Activated CD4-positive, alpha-beta T cell treated with anti-CD3 and anti-CD28 coated beads, Interleukin-2, amount 10 ng/mL, durations not matched to agents 24 days and 14 days (primary cell): ENCODE results near the gene TMEM31. TPM values are rescaled to one million over a fixed set of nuclear protein-coding genes. Genes with fewer than 3 reads are reported as not detected.
"Not testable (repeated sequence)": the region's sequence is repeated elsewhere in the genome, so short reads cannot be mapped to it uniquely, and the experiment has no call there.

Source experiments
- DNase-seq: peaks from one replicate; pipeline ENCODE4 v3.0.0; 2022
- H3K27ac Mint-ChIP-seq: one replicate; pipeline ENCODE4 v1.8.0; 2022; ENCODE audit warnings: mild to moderate bottlenecking, mixed read lengths
- H3K27me3 Mint-ChIP-seq: one replicate; pipeline ENCODE4 v1.8.0; 2022; ENCODE audit warnings: mixed read lengths
- H3K36me3 Mint-ChIP-seq: one replicate; pipeline ENCODE4 v1.8.0; 2022; ENCODE audit warnings: low read depth, mild to moderate bottlenecking, mixed read lengths
- H3K4me1 Mint-ChIP-seq: one replicate; pipeline ENCODE4 v1.8.0; 2021; ENCODE audit warnings: mixed read lengths
- H3K4me3 Mint-ChIP-seq: one replicate; pipeline ENCODE4 v1.8.0; 2022; ENCODE audit warnings: mild to moderate bottlenecking, moderate library complexity, mixed read lengths
- H3K9me3 Mint-ChIP-seq: one replicate; pipeline ENCODE4 v1.8.0; 2021; ENCODE audit warnings: mixed read lengths
- intact Hi-C: fragments of 100-400 bp; cut with micrococcal nuclease; formaldehyde crosslinking; loops from one replicate; pipeline ENCODE4 v1.15.1; 2023
- total RNA-seq: library from RNA; stranded (reverse); gene quantifications from 2 replicates; pipeline ENCODE4 v1.2.3, GENCODE V29; 2022

TMEM31 gene
- total RNA-seq, 1 donor from 2014 or later: not detected

DNA sequence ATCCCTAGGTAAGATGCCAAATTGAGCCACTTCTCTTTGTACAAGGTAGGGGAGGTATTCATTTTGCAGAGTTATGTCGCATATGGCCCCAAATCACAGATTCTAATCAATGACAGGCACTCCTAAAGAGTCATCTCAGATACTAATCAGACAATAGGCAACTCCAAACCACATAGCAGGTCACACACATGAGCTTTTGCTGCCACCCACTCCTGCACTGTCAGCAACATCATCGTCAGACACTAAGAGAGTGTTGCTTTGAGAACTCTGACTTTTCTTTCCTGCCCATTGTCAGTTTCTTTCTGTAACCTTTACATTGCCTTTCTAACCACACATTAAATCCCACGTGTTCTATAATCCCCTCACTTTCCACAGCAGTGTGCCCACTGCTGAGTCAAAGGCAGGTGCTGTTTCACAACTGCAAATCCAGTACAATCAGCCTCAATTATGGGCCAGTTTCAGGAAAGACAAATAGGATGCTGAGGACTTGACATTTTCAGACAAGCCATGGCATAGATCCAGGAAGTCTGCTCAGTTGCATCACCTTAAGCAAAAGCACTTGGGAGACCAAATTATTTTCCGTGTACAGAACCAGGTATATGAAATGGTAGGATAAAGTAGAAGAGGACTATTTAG lies 23.5 kb downstream of the TMEM31 start:
- H3K27ac Mint-ChIP-seq: peak overlapping the region; percentile 48
- intact Hi-C loops: no loop called here
- H3K27me3 Mint-ChIP-seq: peaks cover 2% of the 10 kb centered on the region
- H3K36me3 Mint-ChIP-seq: no peaks in the 10 kb centered on the region
- DNase-seq: no peak
- H3K4me1 Mint-ChIP-seq: peaks cover 3% of the 10 kb centered on the region
- H3K4me3 Mint-ChIP-seq: no peak overlapping the region
- no peaks in the 10 kb centered on the region for H3K9me3 Mint-ChIP-seq

DNA sequence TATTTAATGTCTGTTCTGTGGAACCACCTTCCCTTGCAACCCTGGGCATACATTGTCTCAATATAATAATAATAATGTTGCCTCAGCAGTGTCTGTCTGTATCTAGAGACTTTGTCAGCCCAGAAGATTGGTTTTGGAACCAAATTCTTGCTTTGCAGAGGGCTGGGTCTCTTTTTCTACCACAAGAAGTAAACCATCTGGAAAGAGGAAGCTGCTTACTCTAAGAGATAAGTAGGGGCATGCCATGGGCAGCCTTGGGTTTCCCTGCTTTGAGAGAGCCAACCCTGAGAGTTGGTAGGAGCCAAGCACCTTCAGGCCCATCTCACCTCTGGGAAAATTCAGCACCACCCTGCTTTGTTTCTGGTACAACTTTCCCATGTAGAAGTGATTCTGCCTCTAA lies 27.0 kb downstream of the TMEM31 start:
- Mint-ChIP-seq H3K27ac (no peak overlapping the region), H3K27me3 (no peaks in the 10 kb centered on the region), H3K4me3 (no peak overlapping the region), H3K9me3 (no peaks in the 10 kb centered on the region), H3K36me3 (no peaks in the 10 kb centered on the region), H3K4me1 (peaks cover 3% of the 10 kb centered on the region)
- DNase-seq: no peak
- intact Hi-C loops: no loop called here

DNA sequence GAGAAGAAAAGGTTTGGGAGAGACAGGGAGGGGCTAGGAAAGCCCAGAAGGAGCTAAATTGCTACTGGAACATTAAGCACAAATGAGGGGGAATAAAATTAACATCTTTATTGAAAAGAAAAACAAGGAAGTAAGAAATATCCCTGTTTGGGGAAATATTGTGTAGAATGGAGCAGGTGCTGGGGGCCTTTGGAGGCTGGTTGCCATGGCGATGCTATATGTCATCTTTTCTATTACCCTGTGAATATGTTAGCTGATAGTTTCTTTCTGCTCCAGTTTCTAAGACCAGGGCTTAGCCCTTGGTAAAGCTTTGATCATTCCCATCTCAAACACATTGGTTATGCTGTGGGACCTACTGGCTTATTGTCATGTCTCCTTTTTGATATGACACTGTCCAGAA lies 28.7 kb downstream of the TMEM31 start:
- intact Hi-C loops: no loop called here
- Mint-ChIP-seq H3K27me3 (no peaks in the 10 kb centered on the region), H3K36me3 (no peaks in the 10 kb centered on the region), H3K27ac (no peak overlapping the region), H3K4me1 (peaks cover 2% of the 10 kb centered on the region), H3K4me3 (no peak overlapping the region), H3K9me3 (no peaks in the 10 kb centered on the region)
- no peak for DNase-seq

- Mint-ChIP-seq H3K27ac (no peak overlapping the region), H3K4me3 (no peak overlapping the region), H3K9me3 (no peaks in the 10 kb centered on the region), H3K4me1 (no peaks in the 10 kb centered on the region), H3K36me3 (no peaks in the 10 kb centered on the region), H3K27me3 (peaks cover 2% of the 10 kb centered on the region)
- intact Hi-C loops: no loop called here
- no peak for DNase-seq
Measured at GRCh38 chrX:103741879-103742278, 31.2 kb downstream of the TMEM31 start.

GRCh38 chrX:103742339-103742738 lies 31.6 kb downstream of the TMEM31 start:
- Mint-ChIP-seq H3K27ac (no peak overlapping the region), H3K4me3 (no peak overlapping the region), H3K27me3 (peaks cover 2% of the 10 kb centered on the region), H3K4me1 (no peaks in the 10 kb centered on the region), H3K36me3 (no peaks in the 10 kb centered on the region), H3K9me3 (no peaks in the 10 kb centered on the region)
- intact Hi-C loops: no loop called here
- no peak for DNase-seq

- Mint-ChIP-seq H3K27ac (no peak overlapping the region), H3K4me3 (no peak overlapping the region), H3K36me3 (no peaks in the 10 kb centered on the region), H3K4me1 (no peaks in the 10 kb centered on the region), H3K27me3 (peaks cover 2% of the 10 kb centered on the region), H3K9me3 (no peaks in the 10 kb centered on the region)
- DNase-seq: no peak
- intact Hi-C loops: no loop called here
Measured at GRCh38 chrX:103747163-103747562, 36.5 kb downstream of the TMEM31 start.

GRCh38 chrX:103754401-103754800 lies 43.7 kb downstream of the TMEM31 start:
- intact Hi-C loops: no loop called here
- H3K4me3 Mint-ChIP-seq: no peak overlapping the region
- H3K27me3 Mint-ChIP-seq: no peaks in the 10 kb centered on the region
- no peak overlapping the region for H3K27ac Mint-ChIP-seq
- DNase-seq: no peak
- no peaks in the 10 kb centered on the region for H3K36me3 Mint-ChIP-seq
- H3K9me3 Mint-ChIP-seq: no peaks in the 10 kb centered on the region
- no peaks in the 10 kb centered on the region for H3K4me1 Mint-ChIP-seq

DNA sequence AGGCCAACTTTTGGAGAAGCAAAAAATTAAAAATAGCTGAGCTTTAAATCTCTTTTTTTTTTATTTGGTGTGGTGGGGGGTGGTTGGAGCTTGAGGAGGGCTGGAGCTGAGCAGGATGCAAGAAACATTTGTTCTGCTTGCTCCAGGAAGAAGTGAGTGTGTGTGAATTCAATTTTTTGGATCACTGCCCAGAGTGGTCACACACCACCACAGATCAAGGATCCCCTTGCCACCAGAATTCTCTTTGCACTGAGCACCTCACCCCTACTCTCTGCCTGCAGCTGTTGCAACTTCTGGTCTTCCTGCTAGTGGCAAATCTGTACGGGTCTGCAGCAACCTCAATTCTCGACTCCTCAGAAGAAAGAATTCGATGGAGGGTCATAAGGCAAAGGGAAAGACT lies 46.0 kb downstream of the TMEM31 start:
- no peak for DNase-seq
- no peaks in the 10 kb centered on the region for H3K9me3 Mint-ChIP-seq
- H3K27me3 Mint-ChIP-seq: no peaks in the 10 kb centered on the region
- no peaks in the 10 kb centered on the region for H3K4me1 Mint-ChIP-seq
- no peaks in the 10 kb centered on the region for H3K36me3 Mint-ChIP-seq
- intact Hi-C loops: no loop called here
- no peak overlapping the region for H3K27ac Mint-ChIP-seq
- no peak overlapping the region for H3K4me3 Mint-ChIP-seq

- no peak for DNase-seq
- no peaks in the 10 kb centered on the region for H3K9me3 Mint-ChIP-seq
- no peak overlapping the region for H3K4me3 Mint-ChIP-seq
- H3K4me1 Mint-ChIP-seq: no peaks in the 10 kb centered on the region
- no peak overlapping the region for H3K27ac Mint-ChIP-seq
- no peaks in the 10 kb centered on the region for H3K36me3 Mint-ChIP-seq
- intact Hi-C loops: no loop called here
- H3K27me3 Mint-ChIP-seq: no peaks in the 10 kb centered on the region
Measured at GRCh38 chrX:103758555-103758954, 47.8 kb downstream of the TMEM31 start.

GRCh38 chrX:103763541-103763940 lies 52.8 kb downstream of the TMEM31 start:
- H3K27me3 Mint-ChIP-seq, intact Hi-C loops, H3K36me3 Mint-ChIP-seq, H3K4me1 Mint-ChIP-seq, H3K27ac Mint-ChIP-seq, H3K4me3 Mint-ChIP-seq, H3K9me3 Mint-ChIP-seq, DNase-seq: not testable (repeated sequence)

Other genes with a start within 250 kb of the TMEM31 start
- gene RAB40A, start 191.4 kb upstream of the TMEM31 start, total RNA-seq: 0.16 and 0.21 TPM in 2 replicates
- 3.7 and 4.4 TPM in 2 replicates for gene TCEAL4, start 125.4 kb upstream of the TMEM31 start, total RNA-seq
- gene TCEAL3, start 102.9 kb upstream of the TMEM31 start, total RNA-seq: 0.37 and 0.59 TPM in 2 replicates
- gene TCEAL1, start 81.9 kb upstream of the TMEM31 start, total RNA-seq: 3.2 and 3.8 TPM in 2 replicates
- 253 and 262 TPM in 2 replicates for gene MORF4L2, start 24.2 kb upstream of the TMEM31 start, total RNA-seq
- not detected in 2 replicates for gene PLP1, start 65.9 kb downstream of the TMEM31 start, total RNA-seq
- 0.17 and 0.35 TPM in 2 replicates for gene RAB9B, start 121.3 kb downstream of the TMEM31 start, total RNA-seq